PC-9 (cell line): ENCODE data around the gene DISC1. TPM values are rescaled to one million over a fixed set of nuclear protein-coding genes. Genes with fewer than 3 reads are reported as not detected.

ENCODE experiments used
- BruUV-seq: library from RNA; stranded (reverse); fragments of 400-500 nt; replicated peaks from 2 replicates; lab custom pipeline; 2021; lab: Mats Ljungman, UMichigan
- CTCF ChIA-PET: fragments of 300-600 bp; sonication (Branson Sonifier 250); formaldehyde crosslinking; loops from one replicate; lab custom pipeline; 2022; ENCODE audit warnings: antibody characterized with exemption; lab: Charles Lee
- POLR2A ChIA-PET: fragments of 300-600 bp; sonication (Branson Sonifier 250); formaldehyde crosslinking; loops from one replicate; lab custom pipeline; 2022; ENCODE audit warnings: antibody characterized with exemption; ENCODE audit not compliant: unreplicated experiment; lab: Charles Lee
- DNase-seq, 2 experiments: peaks; one replicate each; pipeline versions ENCODE4 v3.0.0 to v3.0.0-alpha.2; 2015 to 2022; ENCODE audit warnings: mixed read lengths in 1 of 2
- H2AFZ ChIP-seq: fragments of 200-600 bp; sonication (generic); 2 replicates; pipeline ENCODE4 v1.8.1; 2017; ENCODE audit warnings: antibody characterized with exemption
- H3F3A ChIP-seq: fragments of 200-600 bp; sonication (generic); 2 replicates; pipeline ENCODE4 v1.8.1; 2017; ENCODE audit warnings: antibody characterized with exemption, mild to moderate bottlenecking, low read depth; ENCODE audit not compliant: insufficient read depth
- H3K27ac ChIP-seq: fragments of 200-600 bp; sonication (generic); 2 replicates; pipeline ENCODE4 v1.6.1; 2016; ENCODE audit warnings: mixed run types
- H3K27me3 ChIP-seq: fragments of 200-600 bp; sonication (generic); 2 replicates; pipeline ENCODE4 v1.6.1; 2016; ENCODE audit warnings: low read depth, mixed run types; ENCODE audit not compliant: insufficient read depth
- H3K36me3 ChIP-seq: fragments of 200-600 bp; sonication (generic); 2 replicates; pipeline ENCODE4 v1.6.1; 2016; ENCODE audit warnings: low read depth, mixed run types
- H3K4me1 ChIP-seq: fragments of 200-600 bp; sonication (generic); replicated peaks from 2 replicates; pipeline ENCODE4 v1.6.1; 2016; ENCODE audit warnings: mixed run types; ENCODE audit not compliant: insufficient read depth
- H3K4me2 ChIP-seq: fragments of 200-600 bp; sonication (generic); 2 replicates; pipeline ENCODE4 v1.6.1; 2017; ENCODE audit warnings: mixed run types
- H3K4me3 ChIP-seq: fragments of 200-600 bp; sonication (generic); 2 replicates; pipeline ENCODE4 v1.6.1; 2016; ENCODE audit warnings: mixed run types
- H3K79me2 ChIP-seq: fragments of 200-600 bp; sonication (generic); 2 replicates; pipeline ENCODE4 v1.6.1; 2017; ENCODE audit warnings: low read depth, mixed run types
- H3K9me2 ChIP-seq: fragments of 200-600 bp; sonication (generic); 2 replicates; pipeline ENCODE4 v1.8.1; 2017; ENCODE audit warnings: mild to moderate bottlenecking; ENCODE audit not compliant: insufficient read depth
- H3K9me3 ChIP-seq: fragments of 200-600 bp; sonication (generic); 2 replicates; pipeline ENCODE4 v1.8.1; 2016; ENCODE audit warnings: low read depth; ENCODE audit not compliant: insufficient read depth
- H4K20me1 ChIP-seq: fragments of 200-600 bp; sonication (generic); 2 replicates; pipeline ENCODE4 v1.8.1; 2017; ENCODE audit not compliant: insufficient read depth
- EZH2 ChIP-seq: fragments of 200-600 bp; sonication (generic); IDR thresholded peaks from 2 replicates; pipeline ENCODE4 v1.8.0; 2017; ENCODE audit warnings: antibody characterized with exemption, low read depth
- intact Hi-C: fragments of 100-400 bp; cut with micrococcal nuclease; formaldehyde crosslinking; loops from one replicate; pipeline ENCODE4 v1.10.0; 2022; ENCODE audit not compliant: unreplicated experiment
- total RNA-seq: library from RNA; stranded (reverse); gene quantifications from 2 replicates; pipeline ENCODE4 v1.2.3, GENCODE V29; 2021
- TF ChIP-seq, protein P1 (sequence below): fragments of 200-600 bp; sonication (generic); conservative IDR thresholded peaks from 2 replicates; pipeline ENCODE4 v1.6.1; 2017; ENCODE audit warnings: mixed run types, antibody characterized with exemption, mild to moderate bottlenecking, moderate library complexity

DISC1 gene
- total RNA-seq, 1 experiment from 2014 or later = 7.4 TPM

DNA sequence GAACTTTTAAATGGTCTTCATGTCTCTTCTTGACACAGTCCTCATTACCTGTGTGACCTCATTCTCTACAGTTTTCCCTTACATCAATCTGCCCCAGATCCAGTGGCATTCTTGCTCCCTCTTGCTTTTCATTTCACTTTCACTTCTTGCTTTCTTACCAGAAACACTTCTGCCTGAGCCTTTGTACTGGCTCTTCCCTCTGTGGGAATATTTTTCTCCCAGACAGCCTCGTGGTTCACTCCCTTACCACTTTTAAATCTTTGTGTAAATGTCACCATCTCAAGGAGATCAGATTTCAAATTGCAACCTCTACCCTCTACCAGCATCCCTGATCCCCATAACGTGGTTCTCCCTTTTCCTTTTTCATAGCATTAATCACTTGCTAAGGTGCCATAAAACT, 73.2 kb downstream of the DISC1 start:
- no peak overlapping the region for H3K4me2 ChIP-seq
- no peaks in the 10 kb centered on the region for H4K20me1 ChIP-seq
- ChIA-PET POLR2A (no interaction called here), CTCF (no interaction called here)
- no peaks in the 10 kb centered on the region for H3F3A ChIP-seq
- no peaks in the 10 kb centered on the region for H3K9me2 ChIP-seq
- no TSS peak for BruUV-seq
- H3K27ac ChIP-seq = no peak overlapping the region
- TF ChIP-seq, protein P1, sequence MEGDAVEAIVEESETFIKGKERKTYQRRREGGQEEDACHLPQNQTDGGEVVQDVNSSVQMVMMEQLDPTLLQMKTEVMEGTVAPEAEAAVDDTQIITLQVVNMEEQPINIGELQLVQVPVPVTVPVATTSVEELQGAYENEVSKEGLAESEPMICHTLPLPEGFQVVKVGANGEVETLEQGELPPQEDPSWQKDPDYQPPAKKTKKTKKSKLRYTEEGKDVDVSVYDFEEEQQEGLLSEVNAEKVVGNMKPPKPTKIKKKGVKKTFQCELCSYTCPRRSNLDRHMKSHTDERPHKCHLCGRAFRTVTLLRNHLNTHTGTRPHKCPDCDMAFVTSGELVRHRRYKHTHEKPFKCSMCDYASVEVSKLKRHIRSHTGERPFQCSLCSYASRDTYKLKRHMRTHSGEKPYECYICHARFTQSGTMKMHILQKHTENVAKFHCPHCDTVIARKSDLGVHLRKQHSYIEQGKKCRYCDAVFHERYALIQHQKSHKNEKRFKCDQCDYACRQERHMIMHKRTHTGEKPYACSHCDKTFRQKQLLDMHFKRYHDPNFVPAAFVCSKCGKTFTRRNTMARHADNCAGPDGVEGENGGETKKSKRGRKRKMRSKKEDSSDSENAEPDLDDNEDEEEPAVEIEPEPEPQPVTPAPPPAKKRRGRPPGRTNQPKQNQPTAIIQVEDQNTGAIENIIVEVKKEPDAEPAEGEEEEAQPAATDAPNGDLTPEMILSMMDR = no peak
- no peaks in the 10 kb centered on the region for H3K36me3 ChIP-seq
- no peaks in the 10 kb centered on the region for H3K9me3 ChIP-seq
- no peaks in the 10 kb centered on the region for H3K79me2 ChIP-seq
- H3K4me3 ChIP-seq = no peak overlapping the region
- no peaks in the 10 kb centered on the region for H3K27me3 ChIP-seq
- H2AFZ ChIP-seq = no peak overlapping the region
- intact Hi-C loops = no loop called here
- no peak for DNase-seq
- H3K4me1 ChIP-seq = no peaks in the 10 kb centered on the region

DNA sequence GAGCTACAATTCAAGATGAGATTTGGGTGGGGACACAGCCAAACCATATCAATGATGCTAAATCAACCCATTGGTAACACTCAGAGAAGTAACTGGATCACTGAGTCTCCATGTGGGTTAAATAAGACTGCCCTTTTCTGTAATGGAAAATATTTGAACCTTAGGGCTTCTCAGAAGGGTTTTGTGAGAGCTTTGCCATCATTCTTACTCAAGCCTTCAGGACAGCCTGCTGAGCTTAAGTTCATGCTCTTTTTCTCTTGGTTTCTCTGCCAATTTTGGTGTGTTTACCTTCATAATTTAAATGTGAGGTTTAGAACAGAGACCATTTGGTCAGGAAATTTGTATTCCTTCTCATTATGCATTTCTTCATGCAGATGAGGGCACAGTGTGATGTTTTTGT, 74.7 kb downstream of the DISC1 start:
- ChIA-PET CTCF (no interaction called here), POLR2A (no interaction called here)
- Histone ChIP-seq H3F3A (no peaks in the 10 kb centered on the region), H3K4me1 (no peaks in the 10 kb centered on the region), H3K36me3 (no peaks in the 10 kb centered on the region), H3K79me2 (no peaks in the 10 kb centered on the region), H3K9me2 (no peaks in the 10 kb centered on the region), H3K4me3 (no peak overlapping the region), H4K20me1 (no peaks in the 10 kb centered on the region), H3K4me2 (no peak overlapping the region), H3K27me3 (no peaks in the 10 kb centered on the region), H3K9me3 (no peaks in the 10 kb centered on the region), H3K27ac (no peak overlapping the region), H2AFZ (no peak overlapping the region)
- no peak for DNase-seq
- intact Hi-C loops = no loop called here
- no TSS peak for BruUV-seq
- TF ChIP-seq, protein P1 = no peak
- TF ChIP-seq EZH2 = no peak

DNA sequence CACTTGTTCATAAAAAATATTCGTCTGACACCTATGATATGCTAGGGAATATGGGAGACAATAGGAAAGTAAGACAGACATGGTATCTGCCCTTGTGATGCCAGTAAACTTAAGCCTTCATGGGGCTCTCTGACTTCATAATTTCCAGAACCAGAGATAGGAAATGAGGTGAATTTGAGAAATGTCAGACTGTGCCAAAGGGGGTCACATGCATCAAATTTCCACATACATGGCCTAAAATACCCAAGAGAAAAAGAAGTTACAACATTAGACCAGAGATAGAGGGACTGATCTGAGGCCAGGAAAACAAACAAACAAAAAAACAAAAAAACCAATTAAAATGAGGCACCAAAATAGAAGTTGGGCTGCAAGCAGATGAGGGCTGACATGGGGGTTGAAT, 75.7 kb downstream of the DISC1 start:
- Histone ChIP-seq H3K4me1 (no peaks in the 10 kb centered on the region), H3K36me3 (no peaks in the 10 kb centered on the region), H3K27me3 (no peaks in the 10 kb centered on the region), H4K20me1 (no peaks in the 10 kb centered on the region), H3K27ac (no peak overlapping the region), H3K9me2 (no peaks in the 10 kb centered on the region), H3K4me2 (no peak overlapping the region), H3K79me2 (no peaks in the 10 kb centered on the region), H3K9me3 (no peaks in the 10 kb centered on the region), H3F3A (no peaks in the 10 kb centered on the region), H3K4me3 (no peak overlapping the region), H2AFZ (no peak overlapping the region)
- TF ChIP-seq, protein P1 = no peak
- TF ChIP-seq EZH2 = no peak
- POLR2A ChIA-PET = no interaction called here
- CTCF ChIA-PET = no interaction called here
- intact Hi-C loops = no loop called here
- no peak for DNase-seq
- no TSS peak for BruUV-seq
